ENCODE measurements around the gene GPR173.
A peak's percentile ranks its signal among the peaks of the same experiment; 100 is the strongest.

Gene GPR173

GRCh38 chrX:53089925-53090324 lies 41.3 kb downstream of the GPR173 start:
- DNase-seq (ENCODE audit: low spot score) = no peak

- DNase-seq (ENCODE audit: low spot score) = no peak
These were observed 42.8 kb downstream of the GPR173 start for GRCh38 chrX:53091354-53091753.

GRCh38 chrX:53093177-53093655 lies 44.6 kb downstream of the GPR173 start:
- peak; percentile 75 for DNase-seq (ENCODE audit: low spot score)

GRCh38 chrX:53093748-53094581 lies 45.4 kb downstream of the GPR173 start, which contains the start of gene KANTR:
KANTR (plus strand) TSS chrX:53094142; CDS start chrX:53124273, 30,131 bp downstream.
- peak; percentile 88 for DNase-seq (ENCODE audit: low spot score)

GRCh38 chrX:53094582-53094905 lies 46.0 kb downstream of the GPR173 start:
- no peak for DNase-seq (ENCODE audit: low spot score)

- no peak for DNase-seq (ENCODE audit: low spot score)
These were observed 47.2 kb downstream of the GPR173 start for GRCh38 chrX:53095796-53096195.

- no peak for DNase-seq (ENCODE audit: low spot score)
These were observed 66.4 kb downstream of the GPR173 start for GRCh38 chrX:53114864-53115549.

DNA sequence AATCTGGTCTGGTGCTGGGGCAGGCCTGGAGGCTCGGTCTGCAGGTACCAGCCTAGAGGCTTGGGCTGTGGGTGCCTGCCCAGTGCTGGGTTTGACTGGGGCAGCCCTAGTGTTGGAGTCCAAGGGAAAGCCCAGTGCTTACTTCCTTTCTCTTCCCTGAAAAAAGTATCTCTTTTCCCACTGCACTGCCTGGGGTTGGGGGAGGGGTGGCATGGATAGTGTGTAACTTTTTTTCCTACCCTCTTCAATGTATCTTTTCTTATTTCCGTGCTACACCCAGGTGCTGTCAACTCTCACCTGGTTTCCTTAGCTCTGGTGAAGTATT lies 66.9 kb downstream of the GPR173 start:
- DNase-seq (ENCODE audit: low spot score) = no peak

GRCh38 chrX:53116101-53116500 lies 67.5 kb downstream of the GPR173 start:
- DNase-seq (ENCODE audit: low spot score) = no peak

DNA sequence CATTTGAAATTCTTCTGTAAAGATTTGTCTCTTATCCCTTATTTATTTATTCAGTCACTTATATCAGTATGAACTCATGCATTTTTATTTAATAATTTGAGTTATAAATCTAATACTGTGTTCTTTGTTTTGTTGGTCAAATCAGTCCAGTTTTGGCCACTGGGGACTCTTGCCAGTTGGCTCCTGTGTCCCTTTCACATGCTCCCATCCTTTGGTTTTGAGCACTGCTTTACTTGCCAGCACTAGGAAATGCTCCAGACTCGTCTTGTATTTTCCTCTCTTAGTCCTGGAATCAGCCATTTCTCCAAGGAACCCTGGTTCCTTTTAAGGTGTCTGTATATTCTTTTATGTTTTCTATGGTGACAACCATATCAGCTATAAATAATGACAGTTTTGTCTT lies 73.4 kb downstream of the GPR173 start:
- DNase-seq (ENCODE audit: low spot score) = no peak

GRCh38 chrX:53125506-53125905 lies 76.9 kb downstream of the GPR173 start:
- no peak for DNase-seq (ENCODE audit: low spot score)

DNA sequence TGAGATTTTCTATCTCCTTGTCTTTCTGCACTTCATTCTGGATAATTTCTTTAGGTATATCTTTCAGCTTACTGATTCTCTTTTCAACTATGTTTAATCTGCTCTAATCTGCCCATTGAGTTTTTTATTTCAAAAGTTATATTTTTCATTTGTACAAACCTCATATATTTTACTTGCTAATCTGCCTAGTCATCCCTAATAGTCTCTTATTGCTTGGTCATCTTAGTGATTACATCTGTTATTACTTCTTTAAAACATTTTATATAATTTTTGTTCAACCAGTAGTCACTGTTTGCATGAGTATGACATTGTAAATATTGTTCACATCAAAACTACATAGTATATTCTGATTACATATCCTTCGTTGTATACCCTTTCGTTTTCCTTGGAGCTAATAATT lies 77.8 kb downstream of the GPR173 start:
- no peak for DNase-seq (ENCODE audit: low spot score)

GRCh38 chrX:53128097-53128749 lies 79.6 kb downstream of the GPR173 start:
- no peak for DNase-seq (ENCODE audit: low spot score)
